Erythroblast (primary cell): ENCODE measurements around the gene RAB6B.

Source experiments
- GATA1 ChIP-seq: IDR thresholded peaks from 2 replicates; pipeline ENCODE4 v1.6.1; 2011; ENCODE audit warnings: low read depth, mild to moderate bottlenecking, control low read depth, low read length, moderate library complexity
- POLR2A ChIP-seq: IDR thresholded peaks from 2 replicates; pipeline ENCODE4 v1.6.1; 2011; ENCODE audit warnings: mild to moderate bottlenecking, low read length

GRCh38 chr3:133868758-133869475 is 26.8 kb downstream of the RAB6B start:
- TF ChIP-seq POLR2A (no peak), GATA1 (no peak)
